G401.6 (cell line): ENCODE results near the gene CUTA.
A peak's percentile ranks its signal among the peaks of the same experiment; 100 is the strongest.

Experiments used
- FAIRE-seq: peaks from 2 replicates; lab custom pipeline; 2012; peaks lifted over from hg19 to GRCh38; lab: Jason Lieb, UNC

CUTA gene

GRCh38 chr6:33417903-33418689 is at the start of gene CUTA:
Gene CUTA (minus strand): TSS chr6:33418107. CDS start chr6:33418000, 107 bp downstream.
- FAIRE-seq, result peak; percentile 99

- FAIRE-seq, result no peak
Measured at GRCh38 chr6:33467091-33467490, 49.2 kb upstream of the CUTA start.

- FAIRE-seq, result no peak
Measured at GRCh38 chr6:33466075-33466735, 48.3 kb upstream of the CUTA start.

- FAIRE-seq, result no peak
Measured at GRCh38 chr6:33459226-33459625, 41.3 kb upstream of the CUTA start.

GRCh38 chr6:33458676-33459075 is 40.8 kb upstream of the CUTA start:
- no peak for FAIRE-seq

- FAIRE-seq, result no peak
Measured at GRCh38 chr6:33456156-33456555, 38.2 kb upstream of the CUTA start.

GRCh38 chr6:33455051-33455450 is 37.1 kb upstream of the CUTA start:
- FAIRE-seq, result no peak

GRCh38 chr6:33454009-33454946 is 36.4 kb upstream of the CUTA start, which contains the start of gene ZBTB9:
Gene ZBTB9 (plus strand): TSS chr6:33454576. CDS start chr6:33455101, 525 bp downstream.
- peak; percentile 97 for FAIRE-seq

GRCh38 chr6:33453393-33454008 is 35.6 kb upstream of the CUTA start:
- FAIRE-seq, result no peak

- no peak for FAIRE-seq
Measured at GRCh38 chr6:33452496-33452895, 34.6 kb upstream of the CUTA start.

- no peak for FAIRE-seq
Measured at GRCh38 chr6:33451606-33452005, 33.7 kb upstream of the CUTA start.

GRCh38 chr6:33450434-33450833 is 32.5 kb upstream of the CUTA start:
- FAIRE-seq, result no peak

- no peak for FAIRE-seq
Measured at GRCh38 chr6:33446356-33446755, 28.4 kb upstream of the CUTA start.

- FAIRE-seq, result no peak
Measured at GRCh38 chr6:33445119-33445603, 27.3 kb upstream of the CUTA start.

- FAIRE-seq, result no peak
Measured at GRCh38 chr6:33443619-33444504, 26.0 kb upstream of the CUTA start.

- no peak for FAIRE-seq
Measured at GRCh38 chr6:33443025-33443424, 25.1 kb upstream of the CUTA start.

- FAIRE-seq, result no peak
Measured at GRCh38 chr6:33442283-33442682, 24.4 kb upstream of the CUTA start.

GRCh38 chr6:33441457-33441856 is 23.6 kb upstream of the CUTA start:
- FAIRE-seq, result no peak

GRCh38 chr6:33440649-33441309 is 22.9 kb upstream of the CUTA start:
- FAIRE-seq, result no peak

- no peak for FAIRE-seq
Measured at GRCh38 chr6:33439956-33440648, 22.2 kb upstream of the CUTA start.
